GM19452 (cell line): ENCODE measurements around the gene LSP1.
"Not testable (repeated sequence)": the region's sequence is repeated elsewhere in the genome, so short reads cannot be mapped to it uniquely, and the experiment has no call there.

ENCODE experiments used
- ATAC-seq: cut with Tn5 transposase; IDR thresholded peaks from one replicate; pipeline ENCODE4 v1.9.1; 2021; ENCODE audit not compliant: unreplicated experiment

The LSP1 gene

GRCh38 chr11:1937616-1938342, 84.9 kb downstream of the LSP1 start:
- ATAC-seq, result no peak

GRCh38 chr11:1938343-1939005, 85.6 kb downstream of the LSP1 start:
- ATAC-seq, result no peak

- no peak for ATAC-seq
Measured at GRCh38 chr11:1939006-1939625, 86.2 kb downstream of the LSP1 start.

- ATAC-seq, result not testable (repeated sequence)
Measured at GRCh38 chr11:1939788-1940187, 86.9 kb downstream of the LSP1 start.
